ENCODE data around the gene LEFTY1.

LEFTY1 gene

DNA sequence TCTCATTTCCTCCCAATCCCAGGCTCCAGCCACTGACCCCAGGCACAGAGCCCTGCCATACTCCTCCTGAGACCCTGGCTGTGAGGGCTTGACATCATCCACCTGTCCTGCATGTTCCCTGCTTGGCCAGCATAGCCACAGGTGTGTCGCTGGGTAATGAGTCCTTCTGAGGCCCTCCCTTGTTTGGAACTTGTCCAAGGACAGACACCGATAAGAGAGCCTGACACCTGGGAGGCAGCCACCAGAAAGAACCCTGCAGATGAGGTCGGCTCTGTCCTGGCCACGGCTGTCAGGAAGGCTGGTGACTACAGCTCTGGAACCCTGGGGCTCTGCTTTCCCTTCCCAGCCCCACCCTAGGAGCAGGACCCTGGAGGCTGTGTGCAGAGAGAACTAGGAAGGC lies 41.3 kb downstream of the LEFTY1 start:
- no peak for DNase-seq

DNA sequence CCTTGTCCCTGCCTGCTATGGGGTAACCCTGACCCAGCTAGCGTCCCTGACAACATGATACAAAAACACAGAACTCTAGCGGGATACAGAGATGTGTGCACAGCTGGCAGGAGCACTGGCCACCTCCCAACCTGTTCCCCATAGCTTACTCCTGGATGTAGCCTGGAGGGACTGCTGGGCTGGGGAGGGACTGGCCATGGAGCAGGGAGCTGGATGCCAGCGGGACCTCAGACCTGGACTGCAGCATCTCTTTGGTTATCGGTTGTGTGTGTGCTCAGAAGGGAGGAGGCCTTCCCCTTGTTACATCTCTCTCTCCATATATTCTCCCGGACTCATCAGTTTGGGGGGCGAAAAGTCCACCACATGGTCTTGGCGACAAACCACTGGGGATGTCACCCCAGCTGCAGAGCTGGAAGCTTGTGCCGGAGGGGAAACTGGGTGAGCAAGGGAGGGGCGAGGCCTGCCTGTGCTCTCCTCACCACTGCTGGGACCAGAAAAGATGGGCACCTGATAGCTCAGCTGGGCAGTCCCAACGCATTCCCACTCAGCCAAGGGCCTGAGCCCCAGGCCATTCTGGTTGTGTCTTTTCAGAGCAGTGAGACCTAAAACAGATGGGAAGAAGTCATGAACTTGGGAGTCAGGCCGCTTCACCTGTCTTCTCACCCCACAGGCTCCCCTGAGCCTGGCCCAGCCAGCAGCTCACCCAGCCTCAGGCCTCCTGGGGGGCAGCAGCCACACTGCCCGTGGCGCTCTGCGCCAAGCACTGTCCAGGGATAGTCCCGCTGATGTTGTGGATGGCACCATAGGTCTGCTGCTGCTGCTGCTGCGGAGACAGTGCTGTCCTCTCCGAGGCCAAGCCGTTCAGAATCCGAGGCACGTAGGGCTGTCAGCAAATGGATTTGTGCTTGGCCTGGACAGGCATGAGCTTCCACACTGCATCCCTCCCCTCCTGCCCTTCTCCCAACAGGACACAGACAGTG lies 42.3 kb downstream of the LEFTY1 start:
- DNase-seq: no peak

DNA sequence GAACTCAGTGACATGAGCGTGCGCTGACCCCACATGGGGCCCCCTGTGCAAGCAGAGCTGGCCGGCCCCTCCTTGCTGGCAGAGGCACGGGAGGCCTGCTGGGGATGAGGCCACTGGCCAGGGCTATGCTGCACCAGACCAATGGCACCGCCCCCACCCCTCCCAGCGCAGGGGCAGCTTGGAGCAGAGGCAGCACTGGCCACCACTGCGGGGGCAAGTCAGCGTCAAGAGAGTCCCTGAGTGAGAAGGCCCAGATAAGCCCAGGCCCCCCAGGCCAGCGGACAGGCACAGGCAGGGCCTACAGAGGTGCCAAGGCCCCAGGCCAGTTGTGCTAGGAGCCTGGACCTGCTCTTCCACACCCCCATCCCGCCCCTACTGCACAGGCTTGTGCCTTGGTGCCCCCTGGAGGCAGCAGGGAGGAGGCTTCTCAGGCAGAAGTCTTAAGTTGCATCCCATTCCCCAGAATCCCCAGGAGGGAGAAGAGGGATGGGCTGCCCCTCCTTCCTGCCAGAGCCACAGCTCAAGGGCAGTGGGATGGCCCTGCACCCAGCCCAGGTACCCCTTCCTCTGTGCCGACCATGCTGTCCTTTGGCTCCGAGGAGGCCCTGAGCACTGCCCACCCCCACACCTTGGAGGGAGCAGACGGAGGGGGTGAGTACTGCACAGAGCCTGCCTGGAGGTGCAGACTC lies 43.2 kb downstream of the LEFTY1 start:
- peak; percentile 55 to 79 (median 69) for DNase-seq

DNA sequence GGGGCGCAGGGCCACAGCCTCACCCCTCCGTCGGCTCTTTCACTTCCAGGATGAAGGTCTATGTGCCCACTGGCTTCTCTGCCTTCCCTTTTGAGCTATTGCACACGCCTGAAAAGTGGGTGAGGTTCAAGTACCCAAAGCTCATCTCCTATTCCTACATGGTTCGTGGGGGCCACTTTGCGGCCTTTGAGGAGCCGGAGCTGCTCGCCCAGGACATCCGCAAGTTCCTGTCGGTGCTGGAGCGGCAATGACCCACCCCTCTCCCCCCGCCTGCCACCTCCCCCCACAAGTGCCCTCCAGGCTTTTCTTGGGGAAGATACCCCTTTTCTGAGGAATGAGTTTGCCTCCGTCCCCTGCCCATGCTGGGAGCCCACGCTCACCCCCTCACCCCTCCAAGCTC lies 43.8 kb downstream of the LEFTY1 start:
- no peak for DNase-seq

DNA sequence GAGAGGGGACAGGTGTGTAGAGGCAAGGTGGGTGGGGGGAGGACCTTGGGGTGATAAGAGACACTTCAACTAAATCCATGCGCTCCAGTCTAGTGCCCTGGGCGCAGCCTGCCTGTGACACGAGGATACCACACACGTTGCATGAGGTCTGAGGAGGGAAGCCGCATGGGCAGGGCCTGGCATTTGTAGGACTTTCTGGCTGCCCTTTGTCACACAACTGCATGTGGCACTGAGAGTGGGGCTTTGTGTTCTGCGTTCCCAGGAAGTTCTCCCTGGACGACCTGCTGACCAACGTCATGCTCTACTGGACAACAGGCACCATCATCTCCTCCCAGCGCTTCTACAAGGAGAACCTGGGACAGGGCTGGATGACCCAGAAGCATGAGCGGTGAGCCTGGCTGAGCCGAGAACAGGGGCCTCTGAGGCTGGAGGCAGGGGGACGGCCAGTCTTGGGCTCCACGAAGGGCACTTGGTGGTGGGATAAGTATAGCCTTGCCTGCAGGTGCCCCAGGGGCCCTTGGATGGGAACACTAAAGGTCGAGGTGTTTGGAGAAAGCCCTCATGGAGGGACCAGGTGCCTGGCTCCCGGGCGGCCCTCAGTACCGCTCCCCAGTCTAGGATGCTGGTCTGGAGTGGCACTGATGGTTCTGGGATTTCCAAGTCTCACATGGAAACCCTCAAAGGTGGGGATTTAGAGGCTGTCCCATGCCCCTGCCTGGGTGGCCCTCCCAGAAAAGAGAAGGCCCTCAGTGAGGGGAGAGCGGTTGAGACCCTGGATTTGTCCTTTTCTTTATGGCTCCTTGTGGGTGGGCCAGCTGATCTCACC lies 44.5 kb downstream of the LEFTY1 start:
- no peak for DNase-seq

DNA sequence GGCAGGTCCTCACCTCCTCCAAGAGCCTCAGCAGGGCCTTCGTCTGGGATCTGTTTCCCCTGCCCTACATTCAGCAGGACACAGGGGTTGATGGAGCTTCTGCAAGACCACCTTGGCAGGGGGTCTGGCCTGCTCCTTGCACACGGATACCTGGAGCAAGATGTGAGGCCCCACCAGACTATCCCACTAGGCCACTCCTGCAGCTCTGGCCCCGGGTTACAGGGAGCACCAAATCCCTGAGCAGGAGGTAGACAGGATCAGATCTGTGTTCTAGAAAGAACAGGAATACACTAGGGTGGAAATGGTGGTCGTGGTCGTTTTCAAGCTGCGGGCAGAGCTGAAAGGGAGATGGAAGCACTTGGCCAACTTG lies 45.5 kb downstream of the LEFTY1 start:
- DNase-seq: no peak

DNA sequence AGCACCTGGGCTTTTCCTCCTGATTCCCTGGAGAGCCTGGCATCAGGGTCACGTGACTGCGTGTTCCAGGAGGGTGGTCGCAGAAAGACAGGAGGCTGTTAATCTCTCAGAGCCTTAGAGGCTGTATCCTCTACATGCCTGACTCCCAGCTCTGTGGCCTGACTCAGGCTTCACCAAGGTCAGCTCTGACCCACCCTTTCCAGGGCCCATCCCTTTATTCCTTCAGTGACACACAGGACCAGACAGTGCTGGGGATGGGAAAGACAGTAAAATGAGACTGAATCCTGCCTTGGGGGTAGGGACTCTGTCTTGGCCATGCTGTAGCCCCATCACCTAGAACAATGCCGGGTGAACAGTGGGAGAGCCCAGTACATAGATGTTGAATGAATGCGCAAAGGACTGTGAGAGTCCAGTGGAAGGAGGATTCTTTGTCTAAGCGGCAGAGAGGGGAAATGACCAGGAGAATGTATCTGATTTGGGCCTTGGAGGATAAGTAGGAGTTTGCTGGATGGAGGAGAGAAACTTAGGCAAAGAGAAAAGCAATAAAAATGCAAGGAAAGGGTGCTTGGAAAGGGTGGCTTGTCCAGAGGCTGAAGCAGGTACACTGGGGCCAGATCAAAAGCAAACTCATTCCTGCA lies 46.0 kb downstream of the LEFTY1 start:
- DNase-seq: no peak

DNA sequence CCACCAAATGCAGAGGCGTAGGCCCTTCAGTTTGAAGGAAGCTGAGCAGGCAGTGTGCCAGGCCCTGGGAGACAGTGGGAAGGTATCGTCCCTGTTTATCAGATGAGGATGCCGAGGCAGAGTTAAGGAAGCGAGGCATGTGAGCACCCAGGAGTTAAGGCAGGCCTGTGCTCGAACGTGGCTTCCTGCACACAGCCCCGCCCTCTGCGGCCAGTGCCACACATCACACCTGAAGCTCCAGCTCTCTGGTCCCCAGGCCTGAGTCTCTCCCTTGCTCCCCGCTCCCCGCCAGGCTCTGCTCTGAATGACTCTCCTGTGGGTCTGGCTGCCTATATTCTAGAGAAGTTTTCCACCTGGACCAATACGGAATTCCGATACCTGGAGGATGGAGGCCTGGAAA lies 46.9 kb downstream of the LEFTY1 start:
- no peak for DNase-seq

DNA sequence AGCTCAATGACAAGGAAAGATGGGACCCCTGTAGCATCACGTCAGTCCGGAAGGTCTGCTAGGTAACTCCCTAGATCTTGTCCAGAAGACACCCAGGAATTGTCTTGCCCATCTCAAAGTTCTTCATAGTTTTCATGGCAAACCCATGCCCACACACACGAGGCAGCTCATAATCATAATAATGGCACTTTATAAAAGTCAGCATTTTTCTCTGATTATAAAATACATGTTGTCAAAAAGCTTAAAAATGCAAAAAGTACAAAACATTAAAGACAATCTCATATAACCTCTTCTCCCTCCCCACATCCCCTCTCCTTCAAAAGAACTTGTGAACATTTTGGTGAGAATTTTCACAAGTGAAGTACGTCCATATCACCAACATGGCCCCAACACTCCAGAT lies 48.2 kb downstream of the LEFTY1 start:
- no peak for DNase-seq

DNA sequence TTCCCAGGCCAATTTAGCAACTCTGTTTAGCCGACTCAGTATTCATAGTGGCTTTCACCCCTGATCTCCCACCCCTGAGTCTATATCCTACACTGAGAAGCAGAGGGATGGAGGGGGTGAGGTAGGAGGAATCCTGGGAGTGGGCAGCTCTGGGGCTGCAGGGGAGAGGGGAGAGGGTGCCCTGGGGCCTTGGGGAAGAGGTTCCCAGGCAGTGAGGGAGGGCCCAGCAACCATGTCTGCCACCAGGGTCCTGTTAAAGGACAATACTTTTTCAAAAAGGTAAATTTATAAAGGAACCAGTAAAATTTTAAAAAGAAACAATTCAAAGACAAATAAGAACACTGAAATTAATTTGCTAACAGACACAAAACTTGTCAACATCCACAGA lies 48.7 kb downstream of the LEFTY1 start:
- DNase-seq: no peak

DNA sequence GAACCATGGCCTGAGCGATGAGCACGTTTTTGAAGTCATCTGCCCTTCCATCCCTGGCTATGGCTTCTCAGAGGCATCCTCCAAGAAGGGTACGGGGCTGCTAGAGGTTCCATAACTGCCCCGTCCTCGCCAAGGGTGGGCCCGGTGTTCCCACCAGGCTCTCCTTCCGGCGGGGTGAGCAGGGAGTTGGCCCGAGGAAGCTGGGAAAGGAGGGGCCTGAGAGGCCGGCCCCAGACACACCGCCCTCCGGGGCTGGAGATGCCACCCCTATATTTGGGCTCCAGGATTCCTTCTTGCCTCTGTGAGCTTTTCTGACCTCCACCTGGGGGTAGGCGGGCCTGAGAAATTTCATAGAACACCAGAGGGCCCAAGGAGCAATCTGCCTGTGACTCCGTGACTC lies 50.2 kb downstream of the LEFTY1 start:
- no peak for DNase-seq

DNA sequence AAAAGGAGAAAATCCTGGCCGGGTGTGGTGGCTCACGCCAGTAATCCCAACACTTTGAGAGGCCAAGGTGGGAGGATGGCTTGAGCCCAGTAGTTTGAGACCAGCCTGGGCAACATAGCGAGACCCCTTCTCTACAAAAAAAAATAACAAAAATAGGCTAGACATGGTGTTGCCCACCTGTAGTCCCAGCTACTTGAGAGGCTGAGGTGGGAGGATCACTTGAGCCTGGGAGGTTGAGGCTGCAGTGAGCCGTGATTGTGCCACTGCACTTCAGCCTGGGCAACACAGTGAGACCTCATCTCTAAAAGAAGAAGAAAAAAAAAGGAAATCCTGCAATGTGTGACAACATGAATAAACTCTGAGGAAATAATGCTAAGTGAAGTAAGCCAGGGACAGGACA lies 52.6 kb downstream of the LEFTY1 start:
- peak in 1 of 4 experiments; percentile 30 for DNase-seq
